Activated CD8-positive, alpha-beta T cell treated with anti-CD3 and anti-CD28 coated beads for 36 hours (primary cell): Measurements from ENCODE around the gene C10orf90. TPM values are rescaled to one million over a fixed set of nuclear protein-coding genes. Genes with fewer than 3 reads are reported as not detected.

Experiments used
- ATAC-seq: fragments of 200-7000 bp; cut with Tn5 transposase; one replicate; pipeline ENCODE4 v1.10.0; 2021; ENCODE audit warnings: mild to moderate bottlenecking, moderate library complexity
- CTCF ChIA-PET: fragments of 350-600 bp; sonication (Branson Sonifier 250); formaldehyde crosslinking; loops from one replicate; lab custom pipeline; 2021; ENCODE audit warnings: antibody characterized with exemption; lab: Charles Lee
- POLR2A ChIA-PET: fragments of 350-600 bp; sonication (Branson Sonifier 250); formaldehyde crosslinking; loops from one replicate; lab custom pipeline; 2021; ENCODE audit warnings: antibody characterized with exemption; lab: Charles Lee
- DNase-seq: peaks from one replicate; pipeline ENCODE4 v3.0.0-alpha.2; 2020
- H3K27ac Mint-ChIP-seq: one replicate; pipeline ENCODE4 v1.8.0; 2021; ENCODE audit warnings: mild to moderate bottlenecking, mixed read lengths
- H3K27me3 Mint-ChIP-seq: one replicate; pipeline ENCODE4 v1.8.0; 2021; ENCODE audit warnings: mixed read lengths
- H3K36me3 Mint-ChIP-seq: one replicate; pipeline ENCODE4 v1.8.0; 2021; ENCODE audit warnings: low read depth, mixed read lengths
- H3K4me1 Mint-ChIP-seq: one replicate; pipeline ENCODE4 v1.8.0; 2021; ENCODE audit warnings: low read depth, mixed read lengths
- H3K4me3 Mint-ChIP-seq: one replicate; pipeline ENCODE4 v1.8.0; 2021; ENCODE audit warnings: mild to moderate bottlenecking, moderate library complexity, mixed read lengths
- H3K9me3 Mint-ChIP-seq: one replicate; pipeline ENCODE4 v1.8.0; 2021; ENCODE audit warnings: mixed read lengths
- intact Hi-C: fragments of 100-400 bp; cut with micrococcal nuclease; formaldehyde crosslinking; loops from one replicate; pipeline ENCODE4 v1.10.0; 2022
- total RNA-seq, 2 experiments: library from RNA; stranded (reverse); gene quantifications; one replicate each; pipeline ENCODE4 v1.2.3, GENCODE V29; 2021
- TF ChIP-seq, protein P1 (sequence below): fragments of 200-600 bp; IDR thresholded peaks from one replicate; pipeline ENCODE4 v1.8.0; 2022; ENCODE audit warnings: antibody characterized with exemption, mild to moderate bottlenecking

The C10orf90 gene
- total RNA-seq, 2 experiments from 2014 or later, result not detected

DNA sequence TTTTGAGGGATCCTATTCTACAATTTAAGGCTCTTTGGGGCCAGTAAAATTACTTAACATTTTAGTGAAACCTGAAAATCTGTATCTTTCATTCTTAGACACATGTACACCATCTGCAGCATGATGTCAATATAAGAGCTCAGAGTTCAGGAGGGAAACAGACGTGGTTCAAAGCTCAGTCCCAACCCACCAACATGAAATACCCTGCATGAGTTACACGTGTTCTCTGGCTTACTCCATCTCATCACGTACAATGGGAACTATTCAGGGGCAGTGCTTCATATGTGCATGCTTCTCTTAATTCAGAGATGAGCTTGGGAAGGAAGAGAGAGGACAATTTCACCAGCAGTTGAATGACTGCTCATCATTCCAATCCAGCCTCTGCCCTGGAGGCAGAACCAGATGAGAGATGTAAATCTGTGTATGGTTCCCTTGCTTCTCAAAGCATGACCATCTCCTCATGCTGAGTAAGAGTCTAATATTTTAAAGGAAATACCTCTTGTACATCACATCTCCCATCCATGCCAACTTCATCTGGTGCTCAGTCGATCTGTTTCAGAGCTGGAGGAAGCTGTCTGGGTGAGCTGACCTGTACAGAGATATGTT, 253.2 kb downstream of the C10orf90 start:
- Mint-ChIP-seq H3K9me3 (peaks cover 7% of the 10 kb centered on the region), H3K4me3 (no peak overlapping the region), H3K27ac (no peak overlapping the region), H3K27me3 (no peaks in the 10 kb centered on the region), H3K36me3 (no peaks in the 10 kb centered on the region), H3K4me1 (no peaks in the 10 kb centered on the region)
- intact Hi-C loops, result no loop called here
- ChIA-PET POLR2A (no interaction called here), CTCF (no interaction called here)
- ATAC-seq (no peak), DNase-seq (no peak)
- TF ChIP-seq, protein P1, sequence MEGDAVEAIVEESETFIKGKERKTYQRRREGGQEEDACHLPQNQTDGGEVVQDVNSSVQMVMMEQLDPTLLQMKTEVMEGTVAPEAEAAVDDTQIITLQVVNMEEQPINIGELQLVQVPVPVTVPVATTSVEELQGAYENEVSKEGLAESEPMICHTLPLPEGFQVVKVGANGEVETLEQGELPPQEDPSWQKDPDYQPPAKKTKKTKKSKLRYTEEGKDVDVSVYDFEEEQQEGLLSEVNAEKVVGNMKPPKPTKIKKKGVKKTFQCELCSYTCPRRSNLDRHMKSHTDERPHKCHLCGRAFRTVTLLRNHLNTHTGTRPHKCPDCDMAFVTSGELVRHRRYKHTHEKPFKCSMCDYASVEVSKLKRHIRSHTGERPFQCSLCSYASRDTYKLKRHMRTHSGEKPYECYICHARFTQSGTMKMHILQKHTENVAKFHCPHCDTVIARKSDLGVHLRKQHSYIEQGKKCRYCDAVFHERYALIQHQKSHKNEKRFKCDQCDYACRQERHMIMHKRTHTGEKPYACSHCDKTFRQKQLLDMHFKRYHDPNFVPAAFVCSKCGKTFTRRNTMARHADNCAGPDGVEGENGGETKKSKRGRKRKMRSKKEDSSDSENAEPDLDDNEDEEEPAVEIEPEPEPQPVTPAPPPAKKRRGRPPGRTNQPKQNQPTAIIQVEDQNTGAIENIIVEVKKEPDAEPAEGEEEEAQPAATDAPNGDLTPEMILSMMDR, result no peak

DNA sequence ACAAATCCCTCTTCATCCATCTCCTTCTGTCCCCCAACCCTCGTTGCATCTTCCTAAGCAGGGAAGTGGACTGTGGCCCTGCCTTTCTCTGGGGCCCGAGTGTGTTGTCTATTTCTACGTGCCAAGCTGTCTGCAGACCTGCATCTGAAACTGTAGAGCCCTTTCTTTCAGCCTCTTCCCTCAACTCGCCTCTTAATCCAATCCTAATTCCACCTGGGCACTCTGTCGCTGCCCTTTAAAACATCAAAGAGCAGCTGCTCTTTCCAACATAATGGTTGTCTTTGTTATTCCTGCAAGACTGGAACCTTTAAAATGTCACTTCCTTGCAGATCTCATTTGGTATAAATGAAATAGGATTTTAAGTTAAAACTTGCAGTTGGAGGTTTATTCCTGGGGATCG, 260.7 kb downstream of the C10orf90 start:
- H3K27me3 Mint-ChIP-seq, result peaks cover 2% of the 10 kb centered on the region
- intact Hi-C loops, result no loop called here

DNA sequence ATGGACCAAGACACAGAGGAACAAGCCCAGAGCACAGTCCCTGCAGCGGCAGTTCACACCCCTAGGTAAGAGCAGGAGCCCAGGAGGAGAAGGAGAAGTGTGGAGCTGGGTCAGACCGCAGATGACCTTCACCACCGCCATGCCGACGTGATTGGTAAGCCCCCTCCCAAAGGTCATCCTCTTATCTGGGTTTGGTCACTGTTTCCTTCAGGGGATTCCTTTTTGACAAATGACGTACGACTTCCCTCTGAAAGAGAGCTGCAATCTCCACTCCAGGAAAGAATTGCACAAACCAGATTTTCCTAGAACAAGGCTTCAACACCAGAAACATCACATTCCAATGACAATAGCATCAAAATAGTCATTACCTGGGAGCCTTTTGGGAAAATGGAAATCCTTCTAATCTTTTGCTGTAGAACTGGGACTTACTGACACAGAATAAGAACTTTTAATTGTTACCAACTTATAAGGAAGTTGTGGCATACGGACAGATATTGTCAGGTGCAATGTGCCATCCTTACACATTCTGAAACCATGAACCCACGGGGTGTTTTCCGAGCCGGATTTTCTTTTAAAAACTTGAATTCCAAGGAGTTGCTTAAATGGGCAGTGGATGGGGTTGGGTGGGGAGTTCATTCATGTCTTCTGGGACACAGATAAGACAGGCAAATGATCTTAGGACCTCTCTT, 261.4 kb downstream of the C10orf90 start:
- ATAC-seq (no peak), DNase-seq (no peak)
- no peaks in the 10 kb centered on the region for H3K36me3 Mint-ChIP-seq
- H3K4me1 Mint-ChIP-seq, result no peaks in the 10 kb centered on the region
- TF ChIP-seq, protein P1, result no peak
- H3K9me3 Mint-ChIP-seq, result no peaks in the 10 kb centered on the region
- ChIA-PET CTCF (no interaction called here), POLR2A (no interaction called here)
- no peak overlapping the region for H3K27ac Mint-ChIP-seq
- intact Hi-C loops, result no loop called here
- no peak overlapping the region for H3K4me3 Mint-ChIP-seq
- peaks cover 2% of the 10 kb centered on the region for H3K27me3 Mint-ChIP-seq

More for the DNA sequence above, 260.7 kb downstream of the C10orf90 start:
- Mint-ChIP-seq H3K9me3 (no peaks in the 10 kb centered on the region), H3K4me1 (no peaks in the 10 kb centered on the region), H3K36me3 (no peaks in the 10 kb centered on the region), H3K27ac (no peak overlapping the region), H3K4me3 (no peak overlapping the region)
- DNase-seq, result no peak
- TF ChIP-seq, protein P1, result no peak
- no peak for ATAC-seq
- ChIA-PET POLR2A (no interaction called here), CTCF (no interaction called here)

DNA sequence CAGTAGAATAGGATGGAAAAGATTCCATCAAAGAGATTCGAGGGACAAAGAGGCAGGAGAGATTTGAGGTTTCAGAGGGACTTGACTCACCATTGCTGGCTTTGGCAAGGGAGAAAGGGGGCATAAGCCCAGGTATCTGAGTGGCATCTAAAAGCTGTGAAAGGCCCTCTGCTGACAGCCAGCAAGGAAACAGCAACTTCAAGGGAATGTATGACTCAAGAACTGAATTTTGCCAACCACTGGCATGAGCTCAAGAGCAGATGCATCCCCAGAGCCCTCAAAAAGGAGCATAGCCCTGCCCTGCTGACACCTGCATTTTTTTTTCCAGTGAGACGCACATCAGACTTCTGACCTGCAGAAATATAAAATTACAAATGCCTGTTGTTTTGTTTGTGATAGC, 262.7 kb downstream of the C10orf90 start:
- Mint-ChIP-seq H3K9me3 (no peaks in the 10 kb centered on the region), H3K27me3 (peaks cover 2% of the 10 kb centered on the region), H3K36me3 (no peaks in the 10 kb centered on the region), H3K27ac (no peak overlapping the region), H3K4me3 (no peak overlapping the region), H3K4me1 (no peaks in the 10 kb centered on the region)
- TF ChIP-seq, protein P1, result no peak
- ChIA-PET POLR2A (no interaction called here), CTCF (no interaction called here)
- no peak for ATAC-seq
- DNase-seq, result no peak
- intact Hi-C loops, result no loop called here

DNA sequence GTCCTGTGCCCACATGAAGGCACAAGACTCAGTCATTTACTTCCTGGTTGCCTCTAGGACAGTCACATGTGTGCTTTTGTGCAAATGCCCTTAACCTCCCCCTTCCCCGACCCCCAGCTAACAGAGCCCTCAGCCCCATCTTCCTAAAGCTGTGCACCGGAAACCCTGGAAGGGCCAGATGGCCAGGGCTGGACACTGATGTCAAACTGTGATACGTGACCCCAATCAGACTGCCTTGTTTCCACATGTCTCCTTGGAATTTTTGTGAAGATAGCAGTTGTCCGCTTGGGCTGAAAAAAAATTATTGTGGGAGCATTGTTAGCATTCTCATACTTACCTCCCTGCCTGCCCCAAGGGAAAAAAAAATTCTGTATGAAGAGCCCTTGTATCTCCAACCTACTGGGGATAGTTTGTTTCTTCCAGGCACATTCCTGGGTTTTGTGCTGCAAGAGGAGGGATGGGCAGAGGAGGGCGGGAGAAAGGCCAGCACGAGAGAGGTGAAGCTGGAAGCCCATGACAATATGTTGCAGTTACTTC, 265.2 kb downstream of the C10orf90 start:
- ChIA-PET POLR2A (no interaction called here), CTCF (no interaction called here)
- intact Hi-C loops, result no loop called here
- H3K27me3 Mint-ChIP-seq, result peaks cover 2% of the 10 kb centered on the region
- H3K36me3 Mint-ChIP-seq, result no peaks in the 10 kb centered on the region
- no peaks in the 10 kb centered on the region for H3K9me3 Mint-ChIP-seq
- no peaks in the 10 kb centered on the region for H3K4me1 Mint-ChIP-seq
- no peak for DNase-seq
- no peak overlapping the region for H3K4me3 Mint-ChIP-seq
- ATAC-seq, result no peak
- H3K27ac Mint-ChIP-seq, result no peak overlapping the region
- TF ChIP-seq, protein P1, result no peak
